Activated gamma-delta T cell (primary cell): ENCODE results near the gene TANGO6.
"Not testable (repeated sequence)": the region's sequence is repeated elsewhere in the genome, so short reads cannot be mapped to it uniquely, and the experiment has no call there.

Experiments
- DNase-seq: peaks from one replicate; lab custom pipeline; 2025; lab: John Stamatoyannopoulos, UW

The TANGO6 gene

GRCh38 chr16:69005641-69006355, 162.5 kb downstream of the TANGO6 start:
- no peak for DNase-seq

- DNase-seq = no peak
Measured at GRCh38 chr16:69012906-69013305, 169.6 kb downstream of the TANGO6 start.

GRCh38 chr16:69013991-69014390, 170.7 kb downstream of the TANGO6 start:
- no peak for DNase-seq

- no peak for DNase-seq
Measured at GRCh38 chr16:69014811-69015210, 171.5 kb downstream of the TANGO6 start.

- DNase-seq = no peak
Measured at GRCh38 chr16:69017036-69017783, 173.9 kb downstream of the TANGO6 start.

- no peak for DNase-seq
Measured at GRCh38 chr16:69019811-69020210, 176.5 kb downstream of the TANGO6 start.

- DNase-seq = no peak
Measured at GRCh38 chr16:69029121-69029520, 185.8 kb downstream of the TANGO6 start.

- no peak for DNase-seq
Measured at GRCh38 chr16:69031877-69032301, 188.6 kb downstream of the TANGO6 start.

GRCh38 chr16:69033151-69033949, 190.0 kb downstream of the TANGO6 start:
- no peak for DNase-seq

GRCh38 chr16:69035375-69035774, 192.0 kb downstream of the TANGO6 start:
- DNase-seq = no peak

- no peak for DNase-seq
Measured at GRCh38 chr16:69036399-69037091, 193.2 kb downstream of the TANGO6 start.

GRCh38 chr16:69037373-69038160, 194.2 kb downstream of the TANGO6 start:
- DNase-seq = no peak

- DNase-seq = no peak
Measured at GRCh38 chr16:69039333-69039941, 196.1 kb downstream of the TANGO6 start.

GRCh38 chr16:69040144-69040909, 197.0 kb downstream of the TANGO6 start:
- no peak for DNase-seq

- DNase-seq = no peak
Measured at GRCh38 chr16:69048328-69049120, 205.2 kb downstream of the TANGO6 start.

- no peak for DNase-seq
Measured at GRCh38 chr16:69049146-69049545, 205.8 kb downstream of the TANGO6 start.

GRCh38 chr16:69049603-69050375, 206.5 kb downstream of the TANGO6 start:
- no peak for DNase-seq

GRCh38 chr16:69051517-69051830, 208.1 kb downstream of the TANGO6 start:
- DNase-seq = not testable (repeated sequence)
